Transverse colon (tissue), 4 donors: ENCODE data around the gene PEX10. TPM values are rescaled to one million over a fixed set of nuclear protein-coding genes. Genes with fewer than 3 reads are reported as not detected.

Experiments
- DNase-seq: peaks from one replicate; pipeline ENCODE4 v3.0.0-alpha.2; 2019
- H3K27ac ChIP-seq, 4 donors: fragments of 200-600 bp; sonication (generic); 2 replicates each; pipeline ENCODE4 v1.5.1; 2016 to 2018; ENCODE audit warnings: inconsistent platforms in 4 of 4
- H3K27me3 ChIP-seq: fragments of 200-600 bp; sonication (generic); 2 replicates; pipeline ENCODE4 v1.5.1; 2017; ENCODE audit warnings: inconsistent platforms
- H3K36me3 ChIP-seq, 4 donors: fragments of 200-600 bp; sonication (generic); 2 replicates each; pipeline ENCODE4 v1.5.1; 2017 to 2019; ENCODE audit warnings: inconsistent platforms in 4 of 4
- H3K4me1 ChIP-seq, 4 donors: fragments of 200-600 bp; sonication (generic); 2 replicates each; pipeline ENCODE4 v1.5.1; 2017 to 2020; ENCODE audit warnings: inconsistent platforms in 4 of 4
- H3K4me3 ChIP-seq, 4 donors: fragments of 200-600 bp; sonication (generic); 1 replicate in 1 of 4; 2 replicates in 3 of 4; pipeline versions ENCODE4 v1.5.1 to v1.6.1; 2017 to 2019; ENCODE audit warnings: inconsistent platforms in 4 of 4
- H3K9me3 ChIP-seq, 2 donors: fragments of 200-600 bp; sonication (generic); 2 replicates each; pipeline ENCODE4 v1.5.1; 2017 to 2019; ENCODE audit warnings: inconsistent platforms in 2 of 2
- CTCF ChIP-seq, 5 experiments: fragments of 200-600 bp in 3 of 5; fragments of 450-650 bp in 2 of 5; sonication (generic) in 3 of 5; IDR thresholded peaks; 1 replicate in 2 of 5; 2 replicates in 3 of 5; pipeline ENCODE4 v1.5.1; 2016 to 2017; ENCODE audit warnings: antibody characterized with exemption in 5 of 5, inconsistent platforms in 3 of 5, mild to moderate bottlenecking in 2 of 5, moderate library complexity in 1 of 5
- EP300 ChIP-seq: sonication (generic); formaldehyde crosslinking; IDR thresholded peaks from one replicate; pipeline ENCODE4 v1.6.1; 2017; ENCODE audit warnings: antibody characterized with exemption, low read depth
- POLR2A ChIP-seq: fragments of 450-650 bp; IDR thresholded peaks from one replicate; pipeline ENCODE4 v1.6.1; 2016; ENCODE audit warnings: antibody characterized with exemption, mild to moderate bottlenecking, moderate library complexity
- POLR2AphosphoS5 ChIP-seq, 3 donors: sonication (generic); formaldehyde crosslinking; IDR thresholded peaks; one replicate each; pipeline ENCODE4 v1.6.1; 2016; ENCODE audit warnings: antibody characterized with exemption in 3 of 3
- WGBS, 2 donors: methylation state at CpG; one replicate each; pipeline ENCODE4 v1.1.5; 2018; ENCODE audit warnings: low coverage in 1 of 2; 5-methylcytosine and 5-hydroxymethylcytosine counted together
- in situ Hi-C, 4 donors: fragments of 200-750 bp; cut with MboI; loops; one replicate each; pipeline versions ENCODE4 v1.15.0 to v1.15.1; 2017; ENCODE audit warnings: low sequenced_read_pairs in 3 of 4, low pct_ligation_motif_present in 1 of 4, low pct_unique_long_range_greater_than_20kb in 1 of 4
- intact Hi-C: fragments of 100-400 bp; cut with DNase I; formaldehyde crosslinking; loops from one replicate; pipeline ENCODE4 v1.15.1; 2023; ENCODE audit warnings: low total_unique reads
- total RNA-seq, 4 donors: library from RNA; depleted of rRNA; stranded (reverse); fragments of >200 nt; gene quantifications; one replicate each; pipeline ENCODE4 v1.1.0, GENCODE V29; 2016

PEX10 gene
- total RNA-seq, 4 donors from 2014 or later = 16.9 to 28.8 (median 21.3) TPM

- peaks cover 3 to 11% (median 7%) of the 10 kb centered on the region in 4 donors for H3K4me1 ChIP-seq
- no peak overlapping the region for H3K4me3 ChIP-seq
- no peak overlapping the region for H3K27ac ChIP-seq
- no peak for DNase-seq
- 97% methylated on average over 8 of the region's 8 CpGs; no CpG with 5 or more reads in 1 of the 2 donors for WGBS, 2 donors
- TF ChIP-seq CTCF (IDR thresholded peaks at IDR 0.05) (no peak), POLR2A (no peak), EP300 (no peak), POLR2AphosphoS5 (IDR thresholded peaks at IDR 0.05) (no peak)
- intact Hi-C loops (no loop called here), in situ Hi-C loops (loop anchor here in 2 of 4 donors (25.0 kb wide), 2 partner anchors 154 to 229 kb away; partner anchors contain the start of genes MMEL1 (in 1 of the 2) and TNFRSF14 (in 1 of the 2))
- H3K9me3 ChIP-seq = no peaks in the 10 kb centered on the region
- H3K36me3 ChIP-seq = peaks cover 0 to 22% (median 4%) of the 10 kb centered on the region in 4 donors
- H3K27me3 ChIP-seq = no peaks in the 10 kb centered on the region
These were observed 4.4 kb downstream of the PEX10 start for GRCh38 chr1:2407991-2408275.

GRCh38 chr1:2407166-2407990 is 5.0 kb downstream of the PEX10 start:
- in situ Hi-C loops (loop anchor here in 2 of 4 donors (25.0 kb wide), 2 partner anchors 155 to 230 kb away; partner anchors contain the start of genes MMEL1 (in 1 of the 2) and TNFRSF14 (in 1 of the 2)), intact Hi-C loops (no loop called here)
- H3K27me3 ChIP-seq = no peaks in the 10 kb centered on the region
- no peak overlapping the region for H3K4me3 ChIP-seq
- H3K4me1 ChIP-seq = peaks cover 3 to 8% (median 7%) of the 10 kb centered on the region in 4 donors
- peaks cover 0 to 26% (median 5%) of the 10 kb centered on the region in 4 donors for H3K36me3 ChIP-seq
- DNase-seq = no peak
- H3K9me3 ChIP-seq = no peaks in the 10 kb centered on the region
- TF ChIP-seq EP300 (no peak), POLR2AphosphoS5 (IDR thresholded peaks at IDR 0.05) (no peak), POLR2A (no peak), CTCF (IDR thresholded peaks at IDR 0.05) (no peak)
- WGBS, 2 donors = 73 to 87% methylated on average over 3 to 25 of the region's 25 CpGs
- H3K27ac ChIP-seq = no peak overlapping the region

GRCh38 chr1:2406451-2407041 is 5.8 kb downstream of the PEX10 start:
- no peak overlapping the region for H3K27ac ChIP-seq
- intact Hi-C loops (no loop called here), in situ Hi-C loops (loop anchor here in 2 of 4 donors (25.0 kb wide), 2 partner anchors 156 to 231 kb away; partner anchors contain the start of genes MMEL1 (in 1 of the 2) and TNFRSF14 (in 1 of the 2))
- no peak for TF ChIP-seq CTCF (IDR thresholded peaks at IDR 0.05)
- no peak for TF ChIP-seq POLR2A
- TF ChIP-seq EP300 = no peak
- TF ChIP-seq POLR2AphosphoS5 (IDR thresholded peaks at IDR 0.05) = no peak
- DNase-seq = no peak
- no peaks in the 10 kb centered on the region for H3K9me3 ChIP-seq
- H3K36me3 ChIP-seq = peaks cover 0 to 33% (median 5%) of the 10 kb centered on the region in 4 donors
- no peak overlapping the region for H3K4me3 ChIP-seq
- WGBS, 2 donors = 90% methylated on average over 2 to 23 of the region's 26 CpGs
- peaks cover 0 to 3% (median 2%) of the 10 kb centered on the region in 4 donors for H3K4me1 ChIP-seq
- no peaks in the 10 kb centered on the region for H3K27me3 ChIP-seq
